Measurements from ENCODE around the gene TMEM248. TPM values are rescaled to one million over a fixed set of nuclear protein-coding genes. Genes with fewer than 3 reads are reported as not detected.

TMEM248 gene
- total and polyA plus RNA-seq, 12 donors = 16.6 to 161 (median 108) TPM

DNA sequence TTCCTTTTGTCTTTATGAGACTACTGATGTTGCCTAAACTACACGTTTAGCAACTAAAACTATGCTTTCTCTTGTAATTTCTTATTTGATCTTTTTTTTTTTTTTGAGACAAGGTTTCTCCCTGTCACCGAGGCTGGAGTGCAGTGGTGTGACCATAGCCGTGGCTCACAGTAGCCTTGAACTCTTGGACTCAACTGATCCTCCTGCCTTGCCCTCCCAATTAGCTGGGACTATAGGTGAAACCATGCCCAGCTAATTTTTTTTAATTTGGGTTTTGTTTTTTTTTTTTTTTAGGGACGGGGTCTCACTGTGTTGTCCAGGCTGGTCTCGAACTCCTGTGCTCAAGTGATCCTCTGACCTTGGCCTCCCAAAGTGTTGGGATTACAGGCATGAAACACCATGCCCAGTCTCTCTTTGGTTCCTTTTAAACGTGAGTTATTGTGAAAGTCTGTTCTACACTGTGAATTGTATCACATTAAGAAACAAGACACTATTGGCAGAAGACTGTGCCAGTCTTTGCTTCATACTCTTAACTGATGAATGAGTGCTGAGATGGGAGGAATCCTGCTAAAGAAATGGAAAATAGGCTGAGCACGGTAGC lies 6.4 kb downstream of the TMEM248 start:
- Histone ChIP-seq H3K27me3 (no peaks in the 10 kb centered on the region), H3K4me3 (no peak overlapping the region), H3K9me3 (replicated peaks in 1 of 3) (no peaks in the 10 kb centered on the region), H3K27ac (peak overlapping the region in 3 of 5 donors; percentile 22 to 33 (median 33)), H3K4me1 (replicated peaks in 1 of 2) (peaks cover 34 to 64% of the 10 kb centered on the region in 2 donors), H3K36me3 (replicated peaks in 1 of 2) (no peaks in the 10 kb centered on the region)
- TF ChIP-seq POLR2A (IDR thresholded peaks at IDR 0.05) = no peak
- TF ChIP-seq, protein P1, sequence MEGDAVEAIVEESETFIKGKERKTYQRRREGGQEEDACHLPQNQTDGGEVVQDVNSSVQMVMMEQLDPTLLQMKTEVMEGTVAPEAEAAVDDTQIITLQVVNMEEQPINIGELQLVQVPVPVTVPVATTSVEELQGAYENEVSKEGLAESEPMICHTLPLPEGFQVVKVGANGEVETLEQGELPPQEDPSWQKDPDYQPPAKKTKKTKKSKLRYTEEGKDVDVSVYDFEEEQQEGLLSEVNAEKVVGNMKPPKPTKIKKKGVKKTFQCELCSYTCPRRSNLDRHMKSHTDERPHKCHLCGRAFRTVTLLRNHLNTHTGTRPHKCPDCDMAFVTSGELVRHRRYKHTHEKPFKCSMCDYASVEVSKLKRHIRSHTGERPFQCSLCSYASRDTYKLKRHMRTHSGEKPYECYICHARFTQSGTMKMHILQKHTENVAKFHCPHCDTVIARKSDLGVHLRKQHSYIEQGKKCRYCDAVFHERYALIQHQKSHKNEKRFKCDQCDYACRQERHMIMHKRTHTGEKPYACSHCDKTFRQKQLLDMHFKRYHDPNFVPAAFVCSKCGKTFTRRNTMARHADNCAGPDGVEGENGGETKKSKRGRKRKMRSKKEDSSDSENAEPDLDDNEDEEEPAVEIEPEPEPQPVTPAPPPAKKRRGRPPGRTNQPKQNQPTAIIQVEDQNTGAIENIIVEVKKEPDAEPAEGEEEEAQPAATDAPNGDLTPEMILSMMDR (IDR thresholded peaks at IDR 0.05) = no peak
- 50 to 56% (median 54%) methylated on average over 7 of the region's 7 CpGs for WGBS, 4 donors
- intact Hi-C loops (cut with DNase I) = no loop called here
- peak in 2 of 7 donors; percentile 32 to 38 for DNase-seq

DNA sequence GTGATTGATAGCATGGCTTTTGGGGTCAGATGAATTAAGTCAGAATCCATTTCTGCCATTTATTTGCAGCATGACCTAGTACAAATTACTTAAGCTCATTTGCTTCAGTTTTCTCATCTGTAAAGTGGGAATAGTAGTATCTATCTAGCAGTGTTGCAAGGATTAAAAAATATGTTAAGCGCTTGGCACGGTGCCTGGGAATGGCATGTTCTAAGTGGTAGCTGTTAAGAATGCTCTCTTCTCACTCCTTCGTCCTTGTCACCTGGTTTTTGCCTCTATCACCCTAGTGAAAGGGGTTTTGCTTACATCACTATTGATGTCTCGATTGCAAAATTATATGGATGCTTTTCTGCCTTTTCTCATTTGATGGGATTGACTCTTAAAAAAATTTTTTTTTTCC lies 7.4 kb downstream of the TMEM248 start:
- TF ChIP-seq, protein P1 (IDR thresholded peaks at IDR 0.05) = no peak
- no peak for TF ChIP-seq POLR2A (IDR thresholded peaks at IDR 0.05)
- Histone ChIP-seq H3K27ac (no peak overlapping the region), H3K4me1 (replicated peaks in 1 of 2) (peaks cover 25 to 60% of the 10 kb centered on the region in 2 donors), H3K4me3 (no peak overlapping the region), H3K36me3 (replicated peaks in 1 of 2) (no peaks in the 10 kb centered on the region), H3K9me3 (replicated peaks in 1 of 3) (no peaks in the 10 kb centered on the region), H3K27me3 (no peaks in the 10 kb centered on the region)
- WGBS, 4 donors = 75 to 83% (median 79%) methylated on average over 4 of the region's 4 CpGs
- DNase-seq = peak in 6 of 7 donors; percentile 19 to 69 (median 56)
- intact Hi-C loops (cut with DNase I) = no loop called here

DNA sequence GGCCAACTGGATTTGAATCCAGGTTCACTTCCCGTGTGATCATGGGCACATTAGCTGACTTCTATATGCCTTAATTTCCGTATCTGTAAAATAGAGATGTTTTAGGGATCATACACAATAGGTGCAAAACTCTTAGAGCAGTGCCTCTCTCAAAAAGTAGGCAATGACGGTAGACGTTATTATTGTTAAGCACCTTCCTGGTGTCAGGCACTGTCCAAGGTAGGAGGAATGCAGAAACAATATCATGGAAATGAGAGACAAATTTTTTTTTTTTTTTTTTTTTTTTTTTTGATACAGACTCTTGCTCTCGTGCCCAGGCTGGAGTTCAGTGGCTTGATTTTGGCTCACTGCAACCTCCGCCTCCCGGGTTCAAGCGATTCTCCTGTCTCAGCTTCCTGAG lies 8.1 kb downstream of the TMEM248 start:
- no peak for DNase-seq
- WGBS, 4 donors = 89 to 94% (median 92%) methylated on average over 8 of the region's 8 CpGs
- intact Hi-C loops (cut with DNase I) = no loop called here
- TF ChIP-seq POLR2A (IDR thresholded peaks at IDR 0.05) = no peak
- TF ChIP-seq, protein P1 (IDR thresholded peaks at IDR 0.05) = no peak
- Histone ChIP-seq H3K27ac (no peak overlapping the region), H3K9me3 (replicated peaks in 1 of 3) (no peaks in the 10 kb centered on the region), H3K36me3 (replicated peaks in 1 of 2) (no peaks in the 10 kb centered on the region), H3K4me3 (no peak overlapping the region), H3K4me1 (replicated peaks in 1 of 2) (peaks cover 25 to 57% of the 10 kb centered on the region in 2 donors), H3K27me3 (no peaks in the 10 kb centered on the region)

DNA sequence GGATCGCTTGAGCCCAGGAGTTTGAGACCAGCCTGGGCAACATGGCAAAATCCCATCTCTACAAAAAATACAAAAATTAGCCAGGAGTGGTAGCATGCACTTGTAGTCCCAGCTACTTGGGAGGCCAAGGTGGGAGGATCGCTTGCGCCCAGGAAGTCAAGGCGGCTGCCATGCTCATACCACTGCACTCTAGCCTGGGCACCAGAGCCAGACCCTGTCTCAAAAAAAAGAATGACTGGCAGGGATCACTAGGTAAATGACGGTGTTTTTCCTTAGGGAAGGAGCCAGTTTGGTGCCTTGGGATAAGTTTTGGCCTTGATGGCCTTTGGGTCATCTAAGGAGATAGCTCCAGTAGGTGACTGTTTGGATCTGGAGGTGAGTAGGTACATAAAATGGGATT lies 8.9 kb downstream of the TMEM248 start:
- TF ChIP-seq POLR2A (IDR thresholded peaks at IDR 0.05) = no peak
- TF ChIP-seq, protein P1 (IDR thresholded peaks at IDR 0.05) = no peak

More for the DNA sequence above, 8.9 kb downstream of the TMEM248 start:
- no peak for DNase-seq
- no peaks in the 10 kb centered on the region for H3K36me3 ChIP-seq (replicated peaks in 1 of 2)
- H3K4me3 ChIP-seq = no peak overlapping the region
- H3K4me1 ChIP-seq (replicated peaks in 1 of 2) = peaks cover 25 to 57% of the 10 kb centered on the region in 2 donors
- intact Hi-C loops (cut with DNase I) = no loop called here
- no peaks in the 10 kb centered on the region for H3K27me3 ChIP-seq
- 88 to 92% (median 89%) methylated on average over 4 to 5 of the region's 5 CpGs for WGBS, 4 donors
- H3K9me3 ChIP-seq (replicated peaks in 1 of 3) = no peaks in the 10 kb centered on the region
- H3K27ac ChIP-seq = no peak overlapping the region

All from adrenal gland (tissue), 12 donors.